PFSK-1 (cell line): ENCODE results near the gene LCN12.

Experiments
- POLR2AphosphoS5 ChIP-seq: IDR thresholded peaks from 2 replicates; pipeline ENCODE4 v1.6.1; 2012; ENCODE audit warnings: low read depth, mild to moderate bottlenecking, control low read depth, low read length, moderate library complexity
- SIN3A ChIP-seq: IDR thresholded peaks from 2 replicates; pipeline ENCODE4 v1.6.1; 2012; ENCODE audit warnings: mild to moderate bottlenecking, low read length, moderate library complexity, borderline replicate concordance; ENCODE audit not compliant: insufficient read depth
- TAF1 ChIP-seq: IDR thresholded peaks from 2 replicates; pipeline ENCODE4 v1.6.1; 2012; ENCODE audit warnings: low read length, control low read depth, borderline replicate concordance; ENCODE audit not compliant: insufficient read depth
- TF ChIP-seq, protein P1 (sequence below), 2 experiments: IDR thresholded peaks; 2 replicates each; pipeline versions ENCODE4 v1.6.1 to v1.8.0; 2011 to 2012; ENCODE audit warnings: low read depth in 2 of 2, low read length in 2 of 2, control low read depth in 1 of 2, inconsistent platforms in 1 of 2, mild to moderate bottlenecking in 1 of 2, moderate library complexity in 1 of 2; ENCODE audit not compliant: insufficient read depth in 1 of 2

DNA sequence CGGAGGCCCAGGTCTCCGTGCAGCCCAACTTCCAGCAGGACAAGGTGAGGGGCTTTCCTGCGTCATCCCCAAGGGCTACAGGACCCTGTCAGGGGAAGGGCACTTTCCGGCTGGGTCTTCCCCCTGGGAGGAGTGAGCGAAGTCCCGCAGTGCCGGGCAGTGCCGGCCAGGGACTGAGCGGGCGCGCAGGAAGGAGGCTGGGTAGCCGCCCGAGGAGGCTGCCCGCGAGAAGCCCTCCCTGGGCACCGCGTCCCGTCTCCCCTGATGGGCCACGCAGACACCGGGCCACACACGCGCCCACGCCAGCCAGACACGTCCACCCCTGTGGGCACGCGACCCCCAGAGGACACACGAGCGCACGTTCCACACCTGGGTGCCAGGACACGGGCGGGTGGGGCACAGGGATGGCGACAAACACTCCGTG lies 25.6 kb downstream of the LCN12 start:
- TF ChIP-seq POLR2AphosphoS5 (no peak), TAF1 (no peak), SIN3A (no peak)
- TF ChIP-seq, protein P1, sequence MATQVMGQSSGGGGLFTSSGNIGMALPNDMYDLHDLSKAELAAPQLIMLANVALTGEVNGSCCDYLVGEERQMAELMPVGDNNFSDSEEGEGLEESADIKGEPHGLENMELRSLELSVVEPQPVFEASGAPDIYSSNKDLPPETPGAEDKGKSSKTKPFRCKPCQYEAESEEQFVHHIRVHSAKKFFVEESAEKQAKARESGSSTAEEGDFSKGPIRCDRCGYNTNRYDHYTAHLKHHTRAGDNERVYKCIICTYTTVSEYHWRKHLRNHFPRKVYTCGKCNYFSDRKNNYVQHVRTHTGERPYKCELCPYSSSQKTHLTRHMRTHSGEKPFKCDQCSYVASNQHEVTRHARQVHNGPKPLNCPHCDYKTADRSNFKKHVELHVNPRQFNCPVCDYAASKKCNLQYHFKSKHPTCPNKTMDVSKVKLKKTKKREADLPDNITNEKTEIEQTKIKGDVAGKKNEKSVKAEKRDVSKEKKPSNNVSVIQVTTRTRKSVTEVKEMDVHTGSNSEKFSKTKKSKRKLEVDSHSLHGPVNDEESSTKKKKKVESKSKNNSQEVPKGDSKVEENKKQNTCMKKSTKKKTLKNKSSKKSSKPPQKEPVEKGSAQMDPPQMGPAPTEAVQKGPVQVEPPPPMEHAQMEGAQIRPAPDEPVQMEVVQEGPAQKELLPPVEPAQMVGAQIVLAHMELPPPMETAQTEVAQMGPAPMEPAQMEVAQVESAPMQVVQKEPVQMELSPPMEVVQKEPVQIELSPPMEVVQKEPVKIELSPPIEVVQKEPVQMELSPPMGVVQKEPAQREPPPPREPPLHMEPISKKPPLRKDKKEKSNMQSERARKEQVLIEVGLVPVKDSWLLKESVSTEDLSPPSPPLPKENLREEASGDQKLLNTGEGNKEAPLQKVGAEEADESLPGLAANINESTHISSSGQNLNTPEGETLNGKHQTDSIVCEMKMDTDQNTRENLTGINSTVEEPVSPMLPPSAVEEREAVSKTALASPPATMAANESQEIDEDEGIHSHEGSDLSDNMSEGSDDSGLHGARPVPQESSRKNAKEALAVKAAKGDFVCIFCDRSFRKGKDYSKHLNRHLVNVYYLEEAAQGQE (IDR thresholded peaks at IDR 0.05; ENCODE audit: insufficient read depth in 1 of 2, low read depth in 2 of 2, low read length in 2 of 2) = no peak
